Nasal cavity respiratory epithelium epithelial cell of viscerocranial mucosa (primary cell): ENCODE measurements around the gene CTNNA3. TPM values are rescaled to one million over a fixed set of nuclear protein-coding genes. Genes with fewer than 3 reads are reported as not detected.

Experiments
- total RNA-seq: library from RNA; depleted of rRNA; stranded (reverse); fragments of >200 nt; gene quantifications from 2 replicates; pipeline ENCODE4 v1.2.3, GENCODE V29; 2014

The CTNNA3 gene
- total RNA-seq, result under 0.01 and 0.21 TPM in 2 replicates

GRCh38 chr10:67696029-67696428 lies at the start of gene CTNNA3:
Gene CTNNA3, minus strand, starts transcription at chr10:67696195.

GRCh38 chr10:66925896-66926715 lies 769.9 kb downstream of the CTNNA3 start, which contains the start of gene LRRTM3:
Gene LRRTM3, plus strand, starts transcription at chr10:66926036.

Other genes with a start within 250 kb of the CTNNA3 start
- 0.28 and 0.68 TPM in 2 replicates for gene DNAJC12, start 142.0 kb upstream of the CTNNA3 start, total RNA-seq
- gene SIRT1, start 188.5 kb upstream of the CTNNA3 start, total RNA-seq, result 15.4 and 15.9 TPM in 2 replicates